ENCODE measurements around the gene DNAJC8. TPM values are rescaled to one million over a fixed set of nuclear protein-coding genes. Genes with fewer than 3 reads are reported as not detected.
A peak's percentile ranks its signal among the peaks of the same experiment; 100 is the strongest.

DNAJC8 gene
- total RNA-seq, 4 donors from 2014 or later: 60.9 to 83.0 (median 73.0) TPM

DNA sequence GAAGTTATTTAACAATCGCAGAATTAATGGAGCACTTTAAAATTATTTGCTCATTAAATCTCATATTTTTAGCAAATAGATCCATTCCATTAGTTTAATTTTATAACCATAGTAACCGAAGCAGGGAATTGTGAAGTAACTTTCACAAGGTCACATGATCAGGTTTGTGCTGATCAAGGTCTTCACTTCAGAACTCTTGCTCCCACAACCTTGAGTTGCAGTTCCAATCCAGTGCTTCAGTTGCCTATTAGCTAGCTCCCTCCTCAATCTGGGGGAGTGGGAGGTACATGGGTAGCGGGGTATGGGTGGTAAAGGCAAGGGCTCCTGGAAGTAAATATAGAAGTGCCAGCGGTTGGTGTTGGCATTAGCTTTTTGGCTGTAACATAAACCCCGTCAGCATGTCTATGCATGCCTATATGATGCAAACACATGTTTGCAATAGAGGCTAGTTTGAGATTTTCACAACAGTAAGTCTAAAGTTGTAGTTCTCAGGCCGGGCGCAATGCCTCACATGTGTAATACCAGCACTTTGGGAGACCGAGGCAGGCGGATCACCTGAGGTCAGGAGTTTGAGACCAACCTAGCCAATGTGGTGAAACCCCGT lies 8.9 kb upstream of the DNAJC8 start:
- TF ChIP-seq POLR2A (IDR thresholded peaks at IDR 0.05; ENCODE audit: low read depth) (no peak), EP300 (IDR thresholded peaks at IDR 0.05) (no peak), POLR2AphosphoS5 (IDR thresholded peaks at IDR 0.05) (no peak)
- TF ChIP-seq, protein P1, sequence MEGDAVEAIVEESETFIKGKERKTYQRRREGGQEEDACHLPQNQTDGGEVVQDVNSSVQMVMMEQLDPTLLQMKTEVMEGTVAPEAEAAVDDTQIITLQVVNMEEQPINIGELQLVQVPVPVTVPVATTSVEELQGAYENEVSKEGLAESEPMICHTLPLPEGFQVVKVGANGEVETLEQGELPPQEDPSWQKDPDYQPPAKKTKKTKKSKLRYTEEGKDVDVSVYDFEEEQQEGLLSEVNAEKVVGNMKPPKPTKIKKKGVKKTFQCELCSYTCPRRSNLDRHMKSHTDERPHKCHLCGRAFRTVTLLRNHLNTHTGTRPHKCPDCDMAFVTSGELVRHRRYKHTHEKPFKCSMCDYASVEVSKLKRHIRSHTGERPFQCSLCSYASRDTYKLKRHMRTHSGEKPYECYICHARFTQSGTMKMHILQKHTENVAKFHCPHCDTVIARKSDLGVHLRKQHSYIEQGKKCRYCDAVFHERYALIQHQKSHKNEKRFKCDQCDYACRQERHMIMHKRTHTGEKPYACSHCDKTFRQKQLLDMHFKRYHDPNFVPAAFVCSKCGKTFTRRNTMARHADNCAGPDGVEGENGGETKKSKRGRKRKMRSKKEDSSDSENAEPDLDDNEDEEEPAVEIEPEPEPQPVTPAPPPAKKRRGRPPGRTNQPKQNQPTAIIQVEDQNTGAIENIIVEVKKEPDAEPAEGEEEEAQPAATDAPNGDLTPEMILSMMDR (IDR thresholded peaks at IDR 0.05): no peak
- H3K27me3 ChIP-seq: no peaks in the 10 kb centered on the region
- WGBS: 98% methylated on average over 10 of the region's 10 CpGs
- H3K9me3 ChIP-seq: no peaks in the 10 kb centered on the region
- intact Hi-C loops (cut with DNase I): no loop called here
- H3K36me3 ChIP-seq: peaks cover 0 to 10% (median 0%) of the 10 kb centered on the region in 4 donors
- no peak overlapping the region for H3K27ac ChIP-seq (replicated peaks in 1 of 4)
- H3K4me3 ChIP-seq: no peak overlapping the region
- DNase-seq (ENCODE audit: extremely low spot score): no peak
- H3K4me1 ChIP-seq: peaks cover 11 to 20% (median 14%) of the 10 kb centered on the region in 4 donors

DNA sequence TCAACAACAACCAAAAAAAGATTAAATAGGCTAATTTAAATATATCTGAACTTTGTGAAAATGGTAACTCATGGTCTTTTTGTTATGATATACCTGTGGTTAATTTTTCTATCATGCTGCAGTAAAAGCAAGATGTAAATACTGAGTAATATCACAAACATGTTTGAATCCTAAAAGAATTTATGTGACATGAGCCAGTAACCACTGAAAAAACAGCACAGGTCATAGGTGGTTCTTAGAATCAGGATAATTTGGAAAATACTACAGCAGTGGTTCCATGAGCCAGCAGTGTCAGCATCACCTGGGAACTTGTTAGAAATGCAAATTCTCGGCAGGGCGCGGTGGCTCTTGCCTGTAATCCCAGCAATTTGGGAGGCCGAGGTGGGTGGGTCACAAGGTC lies 7.2 kb upstream of the DNAJC8 start:
- peaks cover 0 to 10% (median 0%) of the 10 kb centered on the region in 4 donors for H3K36me3 ChIP-seq
- TF ChIP-seq, protein P1 (IDR thresholded peaks at IDR 0.05): no peak
- TF ChIP-seq POLR2A (IDR thresholded peaks at IDR 0.05; ENCODE audit: low read depth) (no peak), EP300 (IDR thresholded peaks at IDR 0.05) (no peak), POLR2AphosphoS5 (IDR thresholded peaks at IDR 0.05) (no peak)
- no peak overlapping the region for H3K4me3 ChIP-seq
- H3K27me3 ChIP-seq: no peaks in the 10 kb centered on the region
- H3K27ac ChIP-seq (replicated peaks in 1 of 4): no peak overlapping the region
- 92% methylated on average over 4 of the region's 4 CpGs for WGBS
- H3K4me1 ChIP-seq: peaks cover 14 to 23% (median 21%) of the 10 kb centered on the region in 4 donors
- no peak for DNase-seq (ENCODE audit: extremely low spot score)
- H3K9me3 ChIP-seq: no peaks in the 10 kb centered on the region
- intact Hi-C loops (cut with DNase I): no loop called here

DNA sequence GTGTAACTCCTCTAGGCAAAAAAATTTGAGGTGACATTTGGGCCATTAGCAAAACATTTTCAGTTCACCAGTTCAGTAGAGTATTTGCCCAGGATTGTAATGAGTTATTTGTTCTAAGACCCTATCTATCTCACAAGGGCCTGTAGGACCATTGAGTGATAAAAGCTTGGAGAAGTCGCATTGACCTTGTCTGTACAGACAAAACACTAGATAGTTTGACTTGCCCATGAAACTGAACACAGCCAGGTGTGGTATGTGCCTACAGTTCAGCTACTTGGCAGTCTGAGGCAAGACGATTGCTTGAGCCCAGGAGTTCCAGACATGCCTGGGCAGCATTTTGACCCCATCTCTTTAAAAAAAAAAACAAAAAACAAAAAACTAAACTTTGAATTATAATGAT lies 6.2 kb upstream of the DNAJC8 start:
- H3K27me3 ChIP-seq: no peaks in the 10 kb centered on the region
- peaks cover 14 to 24% (median 23%) of the 10 kb centered on the region in 4 donors for H3K4me1 ChIP-seq
- H3K4me3 ChIP-seq: no peak overlapping the region
- no peaks in the 10 kb centered on the region for H3K9me3 ChIP-seq
- H3K36me3 ChIP-seq: peaks cover 0 to 10% (median 0%) of the 10 kb centered on the region in 4 donors
- intact Hi-C loops (cut with DNase I): no loop called here
- H3K27ac ChIP-seq (replicated peaks in 1 of 4): no peak overlapping the region
- WGBS: 81% methylated on average over 2 of the region's 2 CpGs
- DNase-seq (ENCODE audit: extremely low spot score): no peak
- no peak for TF ChIP-seq EP300 (IDR thresholded peaks at IDR 0.05)
- TF ChIP-seq, protein P1 (IDR thresholded peaks at IDR 0.05): no peak
- TF ChIP-seq POLR2AphosphoS5 (IDR thresholded peaks at IDR 0.05): no peak
- no peak for TF ChIP-seq POLR2A (IDR thresholded peaks at IDR 0.05; ENCODE audit: low read depth)

DNA sequence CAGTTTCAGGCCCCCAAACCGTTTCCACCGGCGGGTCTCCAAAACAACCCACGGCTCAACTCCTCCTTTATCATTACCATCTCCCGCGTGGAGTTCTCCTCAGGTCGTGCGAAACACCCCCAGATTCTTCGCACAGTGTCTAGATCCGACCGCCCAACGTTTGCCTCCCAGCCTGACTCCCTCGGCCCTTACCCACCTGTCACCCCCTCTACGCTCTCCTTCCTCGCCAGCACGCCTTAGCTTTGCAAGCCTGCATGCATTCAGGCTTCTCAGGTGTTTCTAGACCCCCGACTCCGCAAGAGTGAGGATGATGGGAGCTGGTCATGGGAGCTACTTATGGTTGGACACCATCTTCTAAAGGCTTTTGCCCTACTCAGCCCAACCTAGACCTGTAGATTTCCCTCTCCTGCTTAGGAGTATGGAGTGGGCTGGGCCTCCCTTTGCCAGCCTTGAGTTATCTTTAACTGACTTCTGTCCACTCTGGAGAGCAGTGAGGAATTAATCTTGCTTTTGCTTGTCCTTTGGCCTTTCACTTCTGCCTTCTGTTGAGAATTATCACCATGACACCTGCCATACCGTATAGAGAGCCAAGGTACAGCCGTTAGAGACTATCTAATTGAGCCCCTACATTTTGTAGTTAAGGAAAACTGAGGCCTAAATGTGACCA lies 4.0 kb upstream of the DNAJC8 start:
- Histone ChIP-seq H3K27me3 (no peaks in the 10 kb centered on the region), H3K36me3 (peaks cover 0 to 10% (median 0%) of the 10 kb centered on the region in 4 donors), H3K4me3 (peak overlapping the region; percentile 77 to 97 (median 92)), H3K9me3 (no peaks in the 10 kb centered on the region), H3K4me1 (peaks cover 18 to 36% (median 34%) of the 10 kb centered on the region in 4 donors), H3K27ac (replicated peaks in 1 of 4) (peak overlapping the region; percentile 87 to 95 (median 88))
- 16% methylated on average over 19 of the region's 20 CpGs for WGBS
- intact Hi-C loops (cut with DNase I): no loop called here
- TF ChIP-seq POLR2A (IDR thresholded peaks at IDR 0.05; ENCODE audit: low read depth) (no peak), POLR2AphosphoS5 (IDR thresholded peaks at IDR 0.05) (no peak), EP300 (IDR thresholded peaks at IDR 0.05) (no peak)
- TF ChIP-seq, protein P1 (IDR thresholded peaks at IDR 0.05): no peak
- no peak for DNase-seq (ENCODE audit: extremely low spot score)

Data from esophagus muscularis mucosa (tissue), 4 donors.